GM21367 (cell line): ENCODE measurements around the gene SCAP.
"Not testable (repeated sequence)": the region's sequence is repeated elsewhere in the genome, so short reads cannot be mapped to it uniquely, and the experiment has no call there.

ENCODE experiments used
- ATAC-seq: cut with Tn5 transposase; IDR thresholded peaks from one replicate; pipeline ENCODE4 v1.9.1; 2021; ENCODE audit not compliant: unreplicated experiment

The SCAP gene

GRCh38 chr3:47370020-47370419 lies 105.7 kb downstream of the SCAP start:
- not testable (repeated sequence) for ATAC-seq

- ATAC-seq: no peak
These were observed 108.1 kb downstream of the SCAP start for GRCh38 chr3:47367631-47368030.

- no peak for ATAC-seq
These were observed 108.9 kb downstream of the SCAP start for GRCh38 chr3:47366833-47367232.

DNA sequence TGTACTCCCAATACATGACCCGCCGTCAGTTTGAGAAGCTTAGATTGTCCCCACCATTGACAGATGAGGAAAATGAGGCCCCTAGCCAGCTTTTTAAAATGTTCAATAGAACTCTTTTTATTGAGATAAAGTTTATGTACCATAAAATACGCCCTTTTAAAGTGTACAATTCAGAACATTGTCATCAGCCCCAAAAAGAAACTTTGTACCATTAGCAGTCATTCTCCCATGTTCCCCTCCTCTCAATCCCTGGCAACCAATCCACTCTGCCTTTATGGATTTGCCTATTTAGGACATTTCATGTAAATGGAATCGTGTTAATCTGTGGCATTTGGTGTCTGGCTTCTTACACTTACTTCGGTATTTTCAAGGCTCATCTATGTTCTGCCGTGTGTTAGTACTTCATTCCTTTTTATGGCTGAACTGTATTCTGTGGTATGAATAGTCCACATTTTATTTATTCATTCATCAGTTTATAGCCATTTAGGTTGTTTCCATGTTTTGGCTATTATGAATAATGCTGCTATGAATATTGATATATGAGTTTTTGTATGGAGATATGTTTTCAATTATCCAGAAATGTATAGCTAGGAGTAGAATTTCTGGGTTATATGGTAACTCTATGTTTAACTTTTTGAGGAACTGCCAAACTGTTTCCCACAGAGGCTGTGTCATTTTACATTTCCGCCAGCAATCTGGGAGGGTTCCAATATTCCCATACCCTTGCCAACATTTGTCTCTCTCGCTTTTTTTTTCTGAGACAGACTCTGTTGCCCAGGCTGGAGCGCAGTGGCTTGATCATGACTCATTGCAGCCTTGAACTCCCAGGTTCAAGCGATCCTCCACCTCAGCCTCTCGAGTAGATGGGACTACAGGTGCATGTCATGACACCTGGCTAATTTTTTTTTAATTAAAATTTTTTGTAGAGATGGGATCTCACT lies 110.3 kb downstream of the SCAP start:
- ATAC-seq: no peak
